PC-9 (cell line): ENCODE results near the gene VGLL4.

ENCODE experiments used
- EZH2 ChIP-seq: fragments of 200-600 bp; sonication (generic); IDR thresholded peaks from 2 replicates; pipeline ENCODE4 v1.8.0; 2017; ENCODE audit warnings: antibody characterized with exemption, low read depth
- TF ChIP-seq, protein P1 (sequence below): fragments of 200-600 bp; sonication (generic); conservative IDR thresholded peaks from 2 replicates; pipeline ENCODE4 v1.6.1; 2017; ENCODE audit warnings: mixed run types, antibody characterized with exemption, mild to moderate bottlenecking, moderate library complexity

DNA sequence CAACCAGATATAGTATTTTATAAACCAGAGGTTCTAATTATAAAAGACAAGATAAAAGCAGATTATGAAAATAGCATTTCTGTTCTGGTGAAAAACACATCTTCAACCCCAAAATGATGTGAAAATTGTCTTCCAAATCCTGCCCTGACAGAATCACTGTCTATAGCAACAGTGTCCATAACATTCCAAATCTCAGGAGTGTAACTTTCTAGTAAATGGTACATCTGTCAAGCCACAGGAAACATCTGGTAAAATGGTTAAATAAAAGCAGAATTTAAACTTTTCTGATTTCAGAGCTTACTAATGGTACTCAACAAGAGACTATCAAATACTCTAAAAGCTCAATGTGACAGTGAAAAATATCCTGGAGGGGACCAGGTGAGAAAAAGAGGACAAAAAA is 60.5 kb downstream of the VGLL4 start:
- TF ChIP-seq, protein P1, sequence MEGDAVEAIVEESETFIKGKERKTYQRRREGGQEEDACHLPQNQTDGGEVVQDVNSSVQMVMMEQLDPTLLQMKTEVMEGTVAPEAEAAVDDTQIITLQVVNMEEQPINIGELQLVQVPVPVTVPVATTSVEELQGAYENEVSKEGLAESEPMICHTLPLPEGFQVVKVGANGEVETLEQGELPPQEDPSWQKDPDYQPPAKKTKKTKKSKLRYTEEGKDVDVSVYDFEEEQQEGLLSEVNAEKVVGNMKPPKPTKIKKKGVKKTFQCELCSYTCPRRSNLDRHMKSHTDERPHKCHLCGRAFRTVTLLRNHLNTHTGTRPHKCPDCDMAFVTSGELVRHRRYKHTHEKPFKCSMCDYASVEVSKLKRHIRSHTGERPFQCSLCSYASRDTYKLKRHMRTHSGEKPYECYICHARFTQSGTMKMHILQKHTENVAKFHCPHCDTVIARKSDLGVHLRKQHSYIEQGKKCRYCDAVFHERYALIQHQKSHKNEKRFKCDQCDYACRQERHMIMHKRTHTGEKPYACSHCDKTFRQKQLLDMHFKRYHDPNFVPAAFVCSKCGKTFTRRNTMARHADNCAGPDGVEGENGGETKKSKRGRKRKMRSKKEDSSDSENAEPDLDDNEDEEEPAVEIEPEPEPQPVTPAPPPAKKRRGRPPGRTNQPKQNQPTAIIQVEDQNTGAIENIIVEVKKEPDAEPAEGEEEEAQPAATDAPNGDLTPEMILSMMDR = no peak
- no peak for TF ChIP-seq EZH2
